Measurements from ENCODE around the gene PDSS2.

- TF ChIP-seq CTCF (IDR thresholded peaks at IDR 0.05) (no peak), POLR2A (IDR thresholded peaks at IDR 0.05) (no peak)
Measured at GRCh38 chr6:107121964-107122495, 337.3 kb downstream of the PDSS2 start.

Data from testis (tissue), 2 donors.